GM12874 (cell line): ENCODE results near the gene ARHGAP19.

Source experiments
- CTCF ChIP-seq: IDR thresholded peaks from 2 replicates; pipeline ENCODE4 v1.5.1; 2011; ENCODE audit warnings: low read depth, mild to moderate bottlenecking, control low read depth, low read length, moderate library complexity; ENCODE audit not compliant: insufficient read depth

Gene ARHGAP19

GRCh38 chr10:97320480-97321031, 28.1 kb upstream of the ARHGAP19 start:
- TF ChIP-seq CTCF: no peak

GRCh38 chr10:97319671-97320479, 27.4 kb upstream of the ARHGAP19 start:
- TF ChIP-seq CTCF: no peak

GRCh38 chr10:97318772-97319651, 26.6 kb upstream of the ARHGAP19 start, which contains the start of gene FRAT1:
Gene FRAT1 (plus strand): TSS chr10:97319271. CDS start chr10:97319454, 183 bp downstream.
- no peak for TF ChIP-seq CTCF

GRCh38 chr10:97314671-97315070, 22.2 kb upstream of the ARHGAP19 start:
- no peak for TF ChIP-seq CTCF

GRCh38 chr10:97312897-97313296, 20.5 kb upstream of the ARHGAP19 start:
- TF ChIP-seq CTCF: no peak

- TF ChIP-seq CTCF: no peak
Observed at GRCh38 chr10:97311111-97311626, 18.7 kb upstream of the ARHGAP19 start.
